Measurements from ENCODE around the gene FOXC2.

Gene FOXC2

GRCh38 chr16:86531191-86531545 lies 35.5 kb upstream of the FOXC2 start:
- ChIA-PET POLR2A (no interaction called here), CTCF (interaction anchor here (1.0 to 16.8 kb wide), 3 partner anchors 13 to 458 kb away, joined by 3 to 685 read pairs (median 54); no protein-coding TSS in a partner anchor)
- TF ChIP-seq CTCF (IDR thresholded peaks at IDR 0.05; ENCODE audit: insufficient read depth, low read length, missing control alignments): no peak
- no peak for DNase-seq (ENCODE audit: low read depth, low spot score)
- H3K4me3 ChIP-seq (ENCODE audit: low read depth, low read length): no peak overlapping the region

- H3K4me3 ChIP-seq (ENCODE audit: low read depth, low read length): no peak overlapping the region
- TF ChIP-seq CTCF (IDR thresholded peaks at IDR 0.05; ENCODE audit: insufficient read depth, low read length, missing control alignments): no peak
- POLR2A ChIA-PET: no interaction called here
- DNase-seq (ENCODE audit: low read depth, low spot score): no peak
- CTCF ChIA-PET: interaction anchor here (1.0 to 4.2 kb wide), 2 partner anchors 13 to 459 kb away, joined by 3 to 54 read pairs; no protein-coding TSS in a partner anchor
Observed at GRCh38 chr16:86531641-86532525, 34.7 kb upstream of the FOXC2 start.

GRCh38 chr16:86532526-86532815 lies 34.2 kb upstream of the FOXC2 start:
- no peak for DNase-seq (ENCODE audit: low read depth, low spot score)
- TF ChIP-seq CTCF (IDR thresholded peaks at IDR 0.05; ENCODE audit: insufficient read depth, low read length, missing control alignments): no peak
- CTCF ChIA-PET: interaction anchor here (1.5 to 4.2 kb wide), 2 partner anchors 14 to 460 kb away, joined by 4 to 54 read pairs; no protein-coding TSS in a partner anchor
- POLR2A ChIA-PET: no interaction called here
- no peak overlapping the region for H3K4me3 ChIP-seq (ENCODE audit: low read depth, low read length)

GRCh38 chr16:86533076-86533475 lies 33.6 kb upstream of the FOXC2 start:
- ChIA-PET CTCF (interaction anchor here (1.5 to 4.2 kb wide), 2 partner anchors 14 to 461 kb away, joined by 4 to 54 read pairs; no protein-coding TSS in a partner anchor), POLR2A (no interaction called here)
- no peak for DNase-seq (ENCODE audit: low read depth, low spot score)
- H3K4me3 ChIP-seq (ENCODE audit: low read depth, low read length): no peak overlapping the region
- TF ChIP-seq CTCF (IDR thresholded peaks at IDR 0.05; ENCODE audit: insufficient read depth, low read length, missing control alignments): no peak

GRCh38 chr16:86533767-86534351 lies 32.8 kb upstream of the FOXC2 start:
- CTCF ChIA-PET: interaction anchor here (1.2 to 4.2 kb wide), 3 partner anchors 14 to 461 kb away, joined by 4 to 54 read pairs (median 6); no protein-coding TSS in a partner anchor
- no peak for DNase-seq (ENCODE audit: low read depth, low spot score)
- no peak for TF ChIP-seq CTCF (IDR thresholded peaks at IDR 0.05; ENCODE audit: insufficient read depth, low read length, missing control alignments)
- POLR2A ChIA-PET: no interaction called here
- no peak overlapping the region for H3K4me3 ChIP-seq (ENCODE audit: low read depth, low read length)

Data from AG04449 (cell line).